GM19099 (cell line): Measurements from ENCODE around the gene ZFP64.

Source experiments
- POLR2A ChIP-seq: IDR thresholded peaks from 3 replicates; pipeline ENCODE4 v1.6.1; 2011; ENCODE audit warnings: low read depth; ENCODE audit not compliant: insufficient read length; ENCODE audit errors: extremely low read depth

Gene ZFP64

GRCh38 chr20:52210037-52210990 is 18.7 kb upstream of the ZFP64 start:
- no peak for TF ChIP-seq POLR2A

GRCh38 chr20:52209154-52209571 is 17.6 kb upstream of the ZFP64 start:
- TF ChIP-seq POLR2A = no peak

GRCh38 chr20:52207020-52207810 is 15.6 kb upstream of the ZFP64 start:
- TF ChIP-seq POLR2A = no peak

DNA sequence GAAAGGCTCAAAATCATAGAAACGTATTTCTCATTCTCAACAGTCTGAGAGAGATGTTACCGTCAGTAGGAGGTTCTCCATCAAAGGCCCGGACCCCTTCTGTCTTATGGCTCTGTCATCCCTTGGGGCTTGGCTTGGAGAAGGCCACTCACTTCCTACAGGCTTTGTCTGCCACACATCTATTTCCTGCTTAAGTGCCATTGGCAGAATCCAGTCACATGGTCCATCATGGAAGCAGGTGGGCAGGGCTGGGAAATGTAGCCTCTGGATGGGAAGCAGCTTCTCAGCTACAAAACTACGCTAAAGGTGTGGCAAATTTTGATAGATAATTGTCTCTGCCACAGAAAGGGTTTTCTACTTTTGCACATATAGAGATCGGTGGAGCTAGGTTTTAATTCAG is 12.6 kb upstream of the ZFP64 start:
- TF ChIP-seq POLR2A = no peak

DNA sequence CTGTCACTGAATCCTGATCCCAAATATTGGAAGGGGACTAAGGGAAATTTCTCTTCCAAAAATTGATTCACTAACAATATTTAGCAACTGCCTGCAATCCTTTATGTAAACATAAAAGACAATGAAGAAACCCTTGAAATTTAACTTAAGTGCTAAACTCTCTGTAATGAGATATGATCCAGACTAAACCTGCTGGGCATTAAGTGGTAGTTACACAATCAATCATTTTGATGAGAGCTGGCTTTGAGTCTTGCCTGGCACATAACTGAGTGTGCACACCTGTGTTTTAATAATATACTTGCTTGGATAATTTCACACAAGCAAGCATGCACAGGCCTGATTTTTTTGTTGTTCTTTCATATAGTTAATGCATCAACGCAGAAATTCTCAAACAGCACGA is 9.8 kb upstream of the ZFP64 start:
- TF ChIP-seq POLR2A = no peak

- no peak for TF ChIP-seq POLR2A
Measured at GRCh38 chr20:52200870-52201269, 9.3 kb upstream of the ZFP64 start.

DNA sequence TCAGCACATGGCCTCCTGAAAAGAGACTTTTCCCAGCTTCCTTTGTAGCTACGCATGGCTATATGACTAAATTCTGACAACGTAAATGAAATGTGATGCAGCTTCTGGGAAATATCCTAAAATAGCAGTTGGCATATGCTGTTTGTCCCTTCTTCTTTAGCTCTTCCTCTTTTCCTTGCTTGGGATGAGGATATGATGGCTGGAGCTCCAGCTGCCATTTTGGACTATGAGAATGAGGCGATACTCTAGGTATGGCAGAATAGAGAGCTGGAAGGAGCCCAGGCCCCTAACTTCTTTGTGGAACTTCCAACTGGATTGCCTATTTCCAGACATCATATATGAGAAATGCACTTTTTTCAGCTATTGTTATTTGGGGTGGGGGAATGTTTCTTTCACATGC is 5.3 kb upstream of the ZFP64 start:
- TF ChIP-seq POLR2A = no peak

DNA sequence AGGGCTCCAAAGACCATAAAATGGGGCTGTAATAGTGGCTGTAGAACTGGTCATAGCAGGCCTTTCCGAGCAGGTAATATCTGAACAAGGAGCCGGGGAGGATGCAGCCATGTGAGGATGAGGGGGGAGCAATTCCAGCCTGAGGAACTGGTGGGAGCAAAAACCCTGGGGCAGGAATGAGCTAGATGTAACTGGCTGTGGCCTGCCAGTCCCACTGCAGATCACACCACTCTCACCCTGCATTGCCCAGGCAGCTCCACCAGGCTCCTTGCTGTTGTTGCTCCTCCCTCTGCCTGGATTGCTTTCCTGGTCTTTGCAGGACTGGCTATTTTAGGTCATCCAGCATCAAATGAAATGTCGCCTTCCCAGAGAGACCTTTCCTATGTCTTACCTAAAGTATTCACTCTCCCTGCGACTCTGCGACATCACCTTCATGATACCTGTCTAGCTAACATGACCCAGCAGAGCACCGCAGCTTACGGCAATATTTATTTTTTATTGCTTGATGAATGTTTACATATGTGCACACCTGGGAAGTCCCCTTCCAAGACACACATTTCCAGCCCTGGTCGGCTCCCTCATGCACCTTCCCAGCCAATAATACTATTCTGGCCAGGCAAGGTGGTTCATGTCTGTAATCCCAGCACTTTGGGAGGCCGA is 2.4 kb upstream of the ZFP64 start:
- TF ChIP-seq POLR2A = no peak

DNA sequence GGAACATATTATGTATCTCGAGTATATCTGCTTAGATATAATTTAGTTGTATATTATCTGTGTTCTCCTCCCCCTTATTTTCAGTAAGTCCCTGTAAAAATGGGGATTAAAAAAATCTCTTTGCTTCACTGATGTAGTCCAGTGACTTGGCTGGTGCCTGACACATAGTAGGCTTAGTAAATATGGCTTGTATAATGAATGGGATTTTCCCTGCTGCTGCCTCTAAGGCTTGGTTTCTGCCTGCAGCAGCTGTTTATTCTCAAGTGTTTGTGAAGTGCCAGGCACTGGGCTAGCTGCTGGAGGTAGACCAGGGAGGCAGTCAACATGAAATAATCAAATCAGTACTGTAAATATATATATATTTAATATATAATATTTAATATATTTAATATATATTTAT is 1.6 kb upstream of the ZFP64 start:
- TF ChIP-seq POLR2A = no peak

- TF ChIP-seq POLR2A = no peak
Measured at GRCh38 chr20:52191916-52192718, 538 bp upstream of the ZFP64 start.

DNA sequence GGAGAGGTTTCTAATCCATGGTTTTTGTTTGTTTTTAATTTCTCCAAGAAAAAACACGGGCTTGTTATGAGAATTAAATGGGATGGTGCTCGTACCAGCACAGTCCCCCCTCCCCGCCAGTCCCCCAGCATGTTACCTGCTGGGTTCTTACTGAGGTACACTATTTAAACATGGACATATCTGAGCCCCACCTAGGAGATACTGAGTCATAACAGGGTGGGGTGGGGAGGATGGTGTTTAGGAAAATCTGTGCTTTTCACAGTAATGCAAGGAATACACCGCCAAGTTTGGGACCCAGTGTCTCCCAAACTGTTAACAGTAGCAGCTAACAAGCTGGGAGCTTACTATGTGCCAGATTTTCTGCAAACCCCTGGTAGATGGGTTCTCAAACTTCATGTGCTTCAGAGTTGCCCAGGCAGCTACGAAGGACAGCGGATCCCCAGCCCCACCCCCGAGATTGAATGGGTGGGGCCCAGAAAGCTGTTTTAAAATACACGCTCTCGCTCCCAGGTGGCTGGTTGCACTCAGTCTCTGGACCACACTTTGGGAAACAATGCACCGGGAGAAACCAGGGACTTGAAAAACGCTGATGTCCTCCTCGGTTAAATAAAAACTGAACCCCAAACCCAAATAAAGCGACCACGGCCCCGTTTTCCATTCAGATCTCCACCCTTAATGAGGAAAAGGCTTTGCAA is 995 bp downstream of the ZFP64 start:
- TF ChIP-seq POLR2A = no peak

DNA sequence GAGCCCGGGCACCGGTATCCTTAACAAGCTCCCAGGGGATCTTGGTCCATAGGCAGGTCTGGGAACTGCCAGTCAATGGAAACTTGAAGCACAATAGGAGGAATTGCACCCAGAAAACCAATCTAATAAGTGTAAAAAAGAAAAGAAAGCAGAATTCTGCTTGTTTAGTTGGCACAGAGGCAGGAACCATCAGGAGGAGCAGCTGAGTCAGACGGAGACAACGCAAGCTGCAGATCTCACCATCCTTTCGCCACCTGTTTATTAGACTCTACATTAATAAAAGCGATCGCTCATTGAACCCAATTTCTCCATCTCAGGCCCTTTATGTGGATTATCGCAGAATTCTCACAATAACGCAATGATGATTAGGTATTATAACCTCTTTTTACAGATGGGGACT is 9.8 kb downstream of the ZFP64 start:
- TF ChIP-seq POLR2A = no peak

DNA sequence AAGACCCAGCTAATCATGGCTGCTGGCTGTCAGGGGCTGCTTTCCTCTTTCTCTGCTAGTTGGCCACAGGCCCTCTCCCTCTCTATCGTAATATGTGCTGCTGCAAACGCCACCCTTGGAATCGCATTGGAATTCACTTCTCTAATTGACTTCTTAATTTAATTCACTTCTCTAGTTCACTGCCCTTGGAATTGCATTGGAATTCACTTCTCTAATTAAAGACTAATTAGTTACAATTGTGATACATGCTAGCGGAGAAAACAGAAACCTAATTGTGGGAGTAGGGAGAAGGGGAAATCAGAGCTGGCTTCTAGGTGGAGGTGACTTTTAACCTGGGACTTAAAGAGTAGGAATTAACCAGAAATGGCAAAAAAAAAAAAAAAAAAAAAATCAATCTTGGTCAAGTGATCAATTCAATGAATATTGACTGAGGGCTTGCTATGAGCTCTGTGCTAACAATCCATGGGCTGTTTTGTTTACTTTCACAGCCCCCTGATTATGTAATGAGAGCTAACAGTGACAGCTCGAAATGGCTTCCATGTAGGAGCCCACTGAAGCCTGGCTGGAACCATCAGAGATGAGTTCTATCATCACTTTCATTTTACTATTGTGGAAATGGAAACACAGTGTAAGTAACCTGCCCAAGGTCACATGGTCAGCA is 11.3 kb downstream of the ZFP64 start:
- no peak for TF ChIP-seq POLR2A

DNA sequence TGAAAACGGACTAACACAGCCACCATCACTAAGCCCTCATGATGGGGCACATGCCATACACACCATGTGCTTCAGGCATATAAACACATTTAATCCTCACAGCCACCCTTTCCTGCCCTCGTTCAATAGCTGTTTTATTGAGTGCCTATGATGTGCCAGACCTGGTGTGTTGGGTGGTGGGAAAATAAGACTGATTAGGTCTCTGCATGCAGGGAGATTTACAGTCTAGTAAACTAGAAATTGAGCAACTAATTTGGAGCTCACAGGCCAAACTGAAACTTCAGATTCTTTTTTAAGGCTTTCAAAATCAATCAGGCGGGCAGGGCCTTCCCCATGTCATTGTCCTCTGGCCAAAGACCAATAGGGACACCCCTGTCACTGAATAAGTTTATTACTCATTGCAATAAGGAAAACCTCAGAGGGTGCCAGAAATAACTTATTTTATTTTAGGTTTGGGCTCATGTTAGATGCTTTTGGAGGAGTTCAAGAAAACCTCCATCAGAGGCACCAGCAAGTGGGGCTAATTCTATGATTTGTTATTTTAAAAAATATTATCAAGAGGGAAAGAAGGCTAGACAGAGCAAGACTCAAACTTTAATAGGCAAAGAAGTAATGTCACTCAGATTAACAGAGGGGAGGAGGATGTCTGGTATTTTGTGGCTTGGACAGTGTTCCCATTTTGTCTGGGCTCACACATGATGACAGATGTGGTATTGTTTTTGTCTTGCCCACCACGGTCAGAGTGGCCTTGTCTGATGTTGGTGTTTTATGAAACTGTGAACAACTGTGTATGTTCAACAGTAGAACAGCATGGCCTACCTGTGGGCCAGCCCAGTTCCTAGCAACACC is 12.0 kb downstream of the ZFP64 start:
- TF ChIP-seq POLR2A = peak; percentile 33
